ENCODE results near the gene TMEM232.
"Not testable (repeated sequence)": the region's sequence is repeated elsewhere in the genome, so short reads cannot be mapped to it uniquely, and the experiment has no call there.

TMEM232 gene

DNA sequence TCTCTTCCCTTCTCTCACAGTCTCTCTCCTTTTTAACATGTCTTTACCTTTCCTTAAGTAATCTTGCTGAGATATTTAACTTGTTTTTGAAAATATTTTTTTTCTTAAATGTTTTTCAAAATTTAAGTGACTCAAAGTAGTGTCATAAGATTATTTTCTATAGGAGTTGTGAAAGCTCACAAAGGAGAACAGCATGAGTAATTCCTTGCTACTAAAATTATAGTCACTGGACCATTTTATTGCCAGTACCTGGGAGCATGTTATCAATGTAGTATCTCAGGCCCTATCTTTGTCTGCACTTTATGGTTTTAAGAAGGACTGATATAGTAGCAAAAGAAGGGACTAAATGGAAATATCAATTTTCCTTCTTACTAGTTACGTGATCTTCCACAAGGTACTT lies 181.9 kb downstream of the TMEM232 start:
- H3K27ac Mint-ChIP-seq = no peak overlapping the region
- H3K36me3 Mint-ChIP-seq (ENCODE audit: low read depth) = no peaks in the 10 kb centered on the region
- no peak overlapping the region for H3K4me3 Mint-ChIP-seq
- no peak for DNase-seq
- no peaks in the 10 kb centered on the region for H3K4me1 Mint-ChIP-seq (ENCODE audit: low read depth)
- H3K27me3 Mint-ChIP-seq = no peaks in the 10 kb centered on the region
- no peaks in the 10 kb centered on the region for H3K9me3 Mint-ChIP-seq

DNA sequence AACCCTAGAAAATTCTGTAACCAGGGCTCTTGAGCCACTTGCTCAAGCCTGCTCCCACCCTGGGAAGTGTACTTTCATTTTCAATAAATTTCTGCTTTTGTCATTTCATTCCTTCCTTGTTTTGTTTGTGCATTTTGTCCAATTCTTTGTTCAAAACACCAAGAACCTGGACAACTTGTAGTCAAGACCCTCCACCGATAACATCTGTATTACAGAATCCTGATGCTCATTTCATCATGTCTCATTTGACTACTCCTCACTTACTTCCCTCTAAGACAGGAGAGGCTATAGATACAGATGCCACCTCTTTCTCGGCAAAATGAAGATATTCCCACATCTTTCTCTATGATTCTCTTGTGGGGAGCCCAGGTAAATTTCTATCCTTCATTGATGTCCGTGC lies 183.5 kb downstream of the TMEM232 start:
- H3K4me1 Mint-ChIP-seq (ENCODE audit: low read depth) = no peaks in the 10 kb centered on the region
- no peak overlapping the region for H3K4me3 Mint-ChIP-seq
- no peak overlapping the region for H3K27ac Mint-ChIP-seq
- H3K36me3 Mint-ChIP-seq (ENCODE audit: low read depth) = no peaks in the 10 kb centered on the region
- no peaks in the 10 kb centered on the region for H3K9me3 Mint-ChIP-seq
- H3K27me3 Mint-ChIP-seq = no peaks in the 10 kb centered on the region
- DNase-seq = no peak

DNA sequence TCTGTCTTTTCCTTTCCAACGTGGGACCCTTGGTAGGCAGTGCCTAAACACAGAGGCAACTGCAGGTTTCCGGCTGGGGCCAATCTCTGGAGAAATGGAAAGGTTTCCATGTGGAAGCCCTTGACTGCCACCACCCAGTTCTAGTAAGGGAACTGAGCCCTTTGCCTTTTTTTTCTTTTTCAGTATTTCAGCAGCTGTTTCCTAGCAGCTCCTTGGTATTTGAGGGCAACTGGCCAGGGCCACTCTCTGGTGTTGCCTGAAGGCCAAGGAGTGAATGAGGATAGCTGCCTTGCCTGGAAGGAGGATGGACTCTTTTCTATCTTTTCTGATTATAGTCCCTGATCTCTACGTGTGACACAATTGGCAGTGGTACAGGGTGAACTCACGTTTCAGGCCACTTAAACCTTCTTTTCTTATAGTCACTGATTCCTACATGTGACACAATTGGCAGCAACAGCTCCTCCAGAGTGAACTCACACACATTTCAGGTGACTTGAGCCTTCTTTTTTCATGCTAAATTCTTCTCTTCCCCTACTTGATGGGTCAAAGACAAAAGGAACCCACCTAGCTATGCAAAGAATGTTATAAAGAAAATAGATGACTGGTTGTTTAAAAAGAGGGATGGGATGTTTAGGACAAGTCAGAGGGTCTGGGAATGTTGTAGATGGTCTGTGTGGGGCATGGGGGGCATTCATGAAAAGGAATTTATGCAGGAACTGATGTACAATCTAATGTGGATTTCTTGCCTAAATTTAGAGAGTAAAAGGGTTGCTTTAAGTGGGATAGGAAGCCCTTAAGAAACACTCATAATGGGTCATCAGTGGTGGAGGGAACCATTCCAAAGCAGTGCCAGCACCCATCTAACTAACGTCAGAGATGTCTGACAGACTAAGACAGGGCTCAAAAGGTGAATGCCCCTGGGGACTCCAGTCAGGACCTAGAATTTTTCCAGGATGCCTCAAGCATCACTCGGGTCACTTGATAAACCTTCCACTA lies 190.1 kb downstream of the TMEM232 start:
- H3K9me3 Mint-ChIP-seq = no peaks in the 10 kb centered on the region
- no peaks in the 10 kb centered on the region for H3K27me3 Mint-ChIP-seq
- no peak for DNase-seq
- H3K27ac Mint-ChIP-seq = no peak overlapping the region
- no peaks in the 10 kb centered on the region for H3K36me3 Mint-ChIP-seq (ENCODE audit: low read depth)
- no peak overlapping the region for H3K4me3 Mint-ChIP-seq
- no peaks in the 10 kb centered on the region for H3K4me1 Mint-ChIP-seq (ENCODE audit: low read depth)

DNA sequence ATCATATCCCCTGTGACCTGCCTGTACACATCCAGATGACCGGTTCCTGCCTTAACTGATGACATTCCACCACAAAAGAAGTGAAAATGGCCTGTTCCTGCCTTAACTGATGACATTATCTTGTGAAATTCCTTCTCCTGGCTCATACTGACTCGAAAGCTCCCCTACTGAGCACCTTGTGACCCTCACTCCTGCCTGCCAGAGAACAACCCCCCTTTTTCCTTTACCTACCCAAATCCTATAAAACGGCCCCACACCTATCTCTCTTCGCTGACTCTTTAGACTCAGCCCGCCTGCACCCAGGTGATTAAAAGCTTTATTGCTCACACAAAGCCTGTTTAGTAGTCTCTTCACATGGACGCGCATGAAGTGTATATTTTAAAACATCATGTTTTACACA lies 191.3 kb downstream of the TMEM232 start:
- not testable (repeated sequence) for H3K36me3 Mint-ChIP-seq (ENCODE audit: low read depth); DNase-seq; H3K27ac Mint-ChIP-seq; H3K27me3 Mint-ChIP-seq; H3K4me1 Mint-ChIP-seq (ENCODE audit: low read depth); H3K4me3 Mint-ChIP-seq; H3K9me3 Mint-ChIP-seq

DNA sequence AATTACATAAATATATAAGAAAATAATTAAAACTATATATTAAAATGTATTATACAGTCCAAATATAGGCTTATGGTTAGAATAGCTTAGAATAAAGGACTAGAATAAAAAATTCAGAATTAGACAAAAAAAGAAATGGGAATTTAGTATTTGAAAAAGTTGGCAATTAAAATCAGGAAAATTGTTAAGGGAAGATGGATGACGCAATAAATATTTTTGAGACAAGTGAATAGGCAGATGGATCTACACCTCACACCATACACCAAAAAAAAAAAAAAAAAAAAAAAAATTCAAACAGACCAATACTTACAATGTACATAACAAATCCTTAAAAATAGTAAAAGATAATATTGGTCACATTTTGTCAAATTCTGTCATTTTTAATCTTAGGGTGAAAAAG lies 200.7 kb downstream of the TMEM232 start:
- no peaks in the 10 kb centered on the region for H3K36me3 Mint-ChIP-seq (ENCODE audit: low read depth)
- H3K4me1 Mint-ChIP-seq (ENCODE audit: low read depth) = no peaks in the 10 kb centered on the region
- DNase-seq = no peak
- H3K4me3 Mint-ChIP-seq = no peak overlapping the region
- no peaks in the 10 kb centered on the region for H3K27me3 Mint-ChIP-seq
- peaks cover 9% of the 10 kb centered on the region for H3K9me3 Mint-ChIP-seq
- no peak overlapping the region for H3K27ac Mint-ChIP-seq

DNA sequence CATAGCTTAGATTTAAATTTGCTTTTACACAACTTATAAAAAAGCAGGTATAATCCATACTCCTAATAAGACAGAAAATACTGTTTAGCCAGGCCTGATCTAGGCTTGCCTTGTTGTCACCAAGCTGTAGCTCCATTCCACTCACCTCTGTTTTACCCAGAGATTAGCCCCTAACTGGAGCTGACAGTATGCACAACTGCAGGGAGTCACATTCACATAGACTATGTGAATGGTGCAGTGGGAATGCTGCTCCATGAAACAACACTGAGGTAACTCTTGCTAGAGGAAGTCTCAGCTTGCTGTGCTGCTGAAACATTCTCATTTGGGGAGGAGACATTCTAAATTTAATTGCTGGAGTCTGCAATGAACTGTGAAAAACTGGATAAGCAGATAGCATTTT lies 209.1 kb downstream of the TMEM232 start:
- H3K27me3 Mint-ChIP-seq = no peaks in the 10 kb centered on the region
- DNase-seq = no peak
- peaks cover 9% of the 10 kb centered on the region for H3K9me3 Mint-ChIP-seq
- H3K4me1 Mint-ChIP-seq (ENCODE audit: low read depth) = no peaks in the 10 kb centered on the region
- H3K36me3 Mint-ChIP-seq (ENCODE audit: low read depth) = no peaks in the 10 kb centered on the region
- H3K4me3 Mint-ChIP-seq = no peak overlapping the region
- no peak overlapping the region for H3K27ac Mint-ChIP-seq

DNA sequence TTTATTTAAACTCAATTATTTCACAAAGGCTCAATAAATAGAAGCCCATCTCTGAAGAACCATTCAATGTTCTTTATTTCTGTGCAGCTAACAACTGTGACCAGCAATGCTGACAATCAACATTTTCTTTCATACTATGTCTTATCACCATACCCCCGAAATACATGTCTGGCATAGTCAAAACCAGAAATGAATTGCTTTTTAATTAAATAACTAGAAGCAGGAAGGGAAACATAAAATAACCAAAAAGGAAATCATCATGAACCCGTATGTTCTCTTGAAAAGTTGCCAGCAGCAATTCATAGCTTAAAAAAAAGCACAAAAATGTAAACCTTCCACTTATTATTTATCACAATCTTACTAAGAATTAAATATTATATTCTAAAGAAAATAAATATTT lies 212.4 kb downstream of the TMEM232 start:
- Mint-ChIP-seq H3K27ac (no peak overlapping the region), H3K36me3 (ENCODE audit: low read depth) (no peaks in the 10 kb centered on the region), H3K4me1 (ENCODE audit: low read depth) (no peaks in the 10 kb centered on the region), H3K27me3 (no peaks in the 10 kb centered on the region), H3K4me3 (no peak overlapping the region), H3K9me3 (no peaks in the 10 kb centered on the region)
- DNase-seq = no peak

DNA sequence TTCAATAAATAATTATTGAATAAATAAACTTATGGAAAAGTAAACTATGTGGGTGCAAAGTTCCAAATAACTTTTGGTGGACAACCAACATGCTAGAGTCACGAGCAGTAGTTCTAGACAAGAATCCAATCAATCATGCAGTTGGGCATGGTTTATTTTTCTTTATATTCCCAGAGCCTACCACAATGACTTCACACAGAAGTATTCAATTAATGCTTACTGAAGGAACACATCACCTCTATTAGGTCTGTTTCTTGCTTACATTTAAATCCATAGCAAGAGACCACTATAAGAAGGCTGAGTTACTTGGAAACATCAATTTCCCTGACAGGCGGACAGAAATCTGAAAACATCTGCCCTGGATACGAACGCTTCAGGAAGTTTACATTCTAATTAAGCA lies 214.2 kb downstream of the TMEM232 start:
- DNase-seq = no peak
- Mint-ChIP-seq H3K4me1 (ENCODE audit: low read depth) (no peaks in the 10 kb centered on the region), H3K36me3 (ENCODE audit: low read depth) (no peaks in the 10 kb centered on the region), H3K9me3 (no peaks in the 10 kb centered on the region), H3K27me3 (no peaks in the 10 kb centered on the region), H3K4me3 (no peak overlapping the region), H3K27ac (no peak overlapping the region)

DNA sequence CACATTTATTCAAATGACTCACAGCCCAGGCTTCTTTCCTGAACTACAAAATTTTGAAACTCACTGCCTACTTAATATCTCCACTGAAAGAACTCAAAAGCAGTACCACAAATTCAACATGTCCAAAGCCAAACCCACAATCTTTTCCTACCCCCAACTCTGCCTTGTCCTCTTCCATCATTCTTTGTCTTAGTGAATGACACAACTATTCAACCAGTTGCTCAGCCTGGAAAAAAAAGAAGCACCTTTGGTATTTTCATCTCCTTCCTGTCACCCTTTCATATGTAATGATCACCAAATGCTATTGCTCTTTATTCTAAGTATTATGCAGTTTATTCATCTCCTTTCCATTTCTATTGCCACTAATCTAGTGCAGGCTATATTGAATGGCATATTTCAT lies 216.3 kb downstream of the TMEM232 start:
- Mint-ChIP-seq H3K4me3 (no peak overlapping the region), H3K9me3 (no peaks in the 10 kb centered on the region), H3K36me3 (ENCODE audit: low read depth) (no peaks in the 10 kb centered on the region), H3K27me3 (no peaks in the 10 kb centered on the region), H3K4me1 (ENCODE audit: low read depth) (no peaks in the 10 kb centered on the region), H3K27ac (no peak overlapping the region)
- DNase-seq = no peak

DNA sequence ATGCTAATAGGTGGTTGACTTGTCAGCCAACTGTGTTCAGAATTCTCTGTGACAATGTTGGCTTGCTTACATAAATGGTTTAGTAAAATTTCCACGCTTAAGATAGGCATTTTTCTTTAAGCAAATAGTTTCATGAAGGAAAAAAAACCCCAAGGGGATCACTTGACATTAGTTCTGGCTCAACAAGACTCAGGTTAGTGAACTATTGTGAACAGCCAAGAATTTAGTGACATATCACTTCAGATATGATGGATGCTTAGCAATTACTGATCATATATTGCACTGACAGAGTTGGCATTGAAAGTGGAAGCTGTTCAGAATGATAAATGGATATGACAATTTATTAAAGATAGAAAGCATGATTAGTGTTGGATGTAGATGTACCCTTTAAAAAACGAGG lies 218.5 kb downstream of the TMEM232 start:
- Mint-ChIP-seq H3K9me3 (no peaks in the 10 kb centered on the region), H3K27ac (no peak overlapping the region), H3K27me3 (no peaks in the 10 kb centered on the region), H3K4me3 (no peak overlapping the region), H3K4me1 (ENCODE audit: low read depth) (no peaks in the 10 kb centered on the region), H3K36me3 (ENCODE audit: low read depth) (no peaks in the 10 kb centered on the region)
- no peak for DNase-seq

DNA sequence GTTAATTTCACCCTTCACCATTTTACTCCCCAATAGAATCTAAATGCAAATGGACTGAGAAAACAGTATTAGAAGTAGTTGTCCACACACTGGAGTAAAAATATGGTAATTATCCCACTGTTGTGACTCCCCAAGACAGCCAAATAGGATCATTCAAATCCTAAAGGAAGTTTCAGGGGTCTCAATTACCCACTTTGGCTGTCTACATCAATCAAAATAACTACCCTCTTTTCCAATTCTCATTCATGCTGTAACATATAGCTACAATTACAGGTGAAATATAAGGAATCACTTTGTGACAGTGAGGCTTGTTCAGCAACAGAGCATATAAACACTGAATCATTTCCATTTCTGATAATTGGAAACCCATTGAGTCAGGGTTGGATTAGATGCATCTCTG lies 220.1 kb downstream of the TMEM232 start:
- H3K4me1 Mint-ChIP-seq (ENCODE audit: low read depth) = no peaks in the 10 kb centered on the region

DNA sequence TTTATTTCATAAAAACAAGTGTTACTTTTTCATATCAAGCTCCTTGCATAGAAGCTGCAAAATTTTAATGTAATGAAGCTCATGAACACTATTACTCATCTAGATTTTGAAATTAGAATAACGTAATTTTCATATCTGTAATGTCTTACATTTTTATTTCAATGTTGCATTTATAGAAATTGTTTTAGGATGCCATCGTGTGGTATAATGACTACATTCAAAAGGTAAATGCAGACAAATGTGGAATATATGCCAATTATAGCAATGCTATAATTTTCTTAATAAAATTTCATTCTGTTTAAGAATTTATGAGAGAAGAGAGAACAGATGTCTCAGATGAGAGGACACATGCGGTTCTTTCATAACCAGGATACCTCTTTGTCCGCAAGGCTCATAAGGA lies 230.2 kb downstream of the TMEM232 start:
- H3K27me3 Mint-ChIP-seq = no peaks in the 10 kb centered on the region
- H3K9me3 Mint-ChIP-seq = no peaks in the 10 kb centered on the region
- no peak overlapping the region for H3K4me3 Mint-ChIP-seq
- no peaks in the 10 kb centered on the region for H3K4me1 Mint-ChIP-seq (ENCODE audit: low read depth)
- no peak overlapping the region for H3K27ac Mint-ChIP-seq
- DNase-seq = no peak
- H3K36me3 Mint-ChIP-seq (ENCODE audit: low read depth) = no peaks in the 10 kb centered on the region

More for the DNA sequence above, 220.1 kb downstream of the TMEM232 start:
- Mint-ChIP-seq H3K4me3 (no peak overlapping the region), H3K27ac (no peak overlapping the region), H3K9me3 (no peaks in the 10 kb centered on the region), H3K27me3 (no peaks in the 10 kb centered on the region), H3K36me3 (ENCODE audit: low read depth) (no peaks in the 10 kb centered on the region)
- DNase-seq = no peak

DNA sequence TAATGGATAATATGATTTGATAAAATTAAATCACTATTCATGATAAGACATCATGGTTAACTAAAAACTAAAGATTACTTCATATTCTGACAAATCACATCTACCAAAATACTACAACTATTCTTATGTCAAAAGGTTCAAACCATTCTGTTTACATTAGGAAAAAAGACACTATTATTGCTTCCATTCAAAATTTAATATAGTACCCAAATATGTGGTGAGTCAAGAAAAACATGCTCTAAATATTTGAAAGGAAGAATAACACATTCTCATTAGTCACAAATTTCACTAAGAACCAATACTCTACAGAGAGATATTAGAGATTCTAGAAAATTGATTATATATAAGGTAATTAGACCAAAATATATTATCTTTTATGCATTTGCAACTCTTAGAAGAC lies 234.0 kb downstream of the TMEM232 start:
- Mint-ChIP-seq H3K27ac (no peak overlapping the region), H3K9me3 (no peaks in the 10 kb centered on the region), H3K27me3 (no peaks in the 10 kb centered on the region), H3K4me1 (ENCODE audit: low read depth) (no peaks in the 10 kb centered on the region), H3K36me3 (ENCODE audit: low read depth) (no peaks in the 10 kb centered on the region), H3K4me3 (no peak overlapping the region)
- no peak for DNase-seq

DNA sequence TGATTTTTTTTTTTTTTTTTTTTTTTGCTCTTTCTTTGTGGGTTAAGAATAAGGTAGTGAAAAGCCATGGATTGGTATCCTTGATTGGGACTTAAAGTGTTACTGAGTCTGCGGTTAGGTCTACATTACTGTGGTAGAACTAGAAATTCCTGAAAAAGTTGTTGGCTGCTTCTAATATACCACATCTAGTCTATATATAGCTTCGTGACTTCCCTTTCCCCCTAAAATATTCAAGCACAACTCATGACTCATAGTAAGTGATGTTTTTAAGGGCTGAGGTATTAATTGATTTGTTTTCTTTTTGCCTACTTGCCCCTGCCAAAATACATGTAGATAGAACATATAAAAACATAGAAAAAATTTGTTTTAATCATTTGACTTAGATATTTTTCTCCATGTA lies 247.6 kb downstream of the TMEM232 start:
- no peaks in the 10 kb centered on the region for H3K36me3 Mint-ChIP-seq (ENCODE audit: low read depth)
- H3K4me3 Mint-ChIP-seq = no peak overlapping the region
- H3K4me1 Mint-ChIP-seq (ENCODE audit: low read depth) = no peaks in the 10 kb centered on the region
- no peak overlapping the region for H3K27ac Mint-ChIP-seq
- no peak for DNase-seq
- no peaks in the 10 kb centered on the region for H3K27me3 Mint-ChIP-seq
- H3K9me3 Mint-ChIP-seq = peaks cover 2% of the 10 kb centered on the region

DNA sequence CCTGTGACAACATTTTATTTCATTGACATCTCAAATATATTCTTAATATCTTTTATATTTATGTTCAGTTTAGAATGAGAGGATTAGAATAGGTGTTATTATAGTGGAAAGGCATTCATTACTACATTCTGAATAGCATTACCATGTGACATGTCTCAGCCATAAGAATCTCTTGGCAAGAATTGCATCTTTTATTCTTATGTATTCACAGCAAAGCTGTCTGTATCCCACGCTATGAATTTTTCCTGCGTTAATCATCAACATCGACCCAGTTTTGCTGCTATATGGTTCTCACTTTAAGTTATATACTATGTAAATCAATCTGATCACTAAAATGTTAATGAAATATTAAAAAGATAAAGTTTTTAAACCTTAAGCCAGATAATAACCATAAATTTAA lies 248.6 kb downstream of the TMEM232 start:
- Mint-ChIP-seq H3K9me3 (peaks cover 6% of the 10 kb centered on the region), H3K27ac (no peak overlapping the region), H3K36me3 (ENCODE audit: low read depth) (no peaks in the 10 kb centered on the region), H3K4me3 (no peak overlapping the region), H3K27me3 (no peaks in the 10 kb centered on the region), H3K4me1 (ENCODE audit: low read depth) (no peaks in the 10 kb centered on the region)
- DNase-seq = no peak

All from activated T-cell treated with anti-CD3 and anti-CD28 coated beads, Interleukin-2, amount 50 U/mL, for 24 hours (primary cell).